IMR-90 (cell line): Measurements from ENCODE around the gene CCDC69. TPM values are rescaled to one million over a fixed set of nuclear protein-coding genes. Genes with fewer than 3 reads are reported as not detected.

Experiments used
- ATAC-seq: fragments of 200-7000 bp; cut with Tn5 transposase; 2 replicates; pipeline ENCODE4 v1.9.1; 2020; ENCODE audit warnings: low read depth, mild to moderate bottlenecking, moderate library complexity
- BruUV-seq: library from RNA; stranded (reverse); fragments of 400-500 nt; replicated peaks from 2 replicates; lab custom pipeline; 2021; lab: Mats Ljungman, UMichigan
- CTCF ChIA-PET: fragments of 300-600 bp; formaldehyde crosslinking; extraction: SDS; loops from one replicate; lab custom pipeline; 2021; ENCODE audit warnings: antibody characterized with exemption; lab: Yijun Ruan, JAX
- POLR2A ChIA-PET: fragments of 300-600 bp; sonication (Branson Sonifier 250); formaldehyde crosslinking; loops from one replicate; lab custom pipeline; 2022; ENCODE audit warnings: antibody characterized with exemption; ENCODE audit not compliant: unreplicated experiment; lab: Charles Lee
- DNase-seq: peaks from one replicate; pipeline ENCODE4 v3.0.0; 2013
- H2AFZ ChIP-seq: replicated peaks from 2 replicates; pipeline ENCODE3; 2013; ENCODE audit warnings: low read length, mild to moderate bottlenecking; ENCODE audit not compliant: poor library complexity
- H2AK5ac ChIP-seq: 2 replicates; pipeline ENCODE4 v1.6.1; 2013; ENCODE audit warnings: low read depth, low read length, inconsistent platforms
- H2AK9ac ChIP-seq: replicated peaks from 2 replicates; pipeline ENCODE3; 2013; ENCODE audit warnings: mild to moderate bottlenecking, low read depth, low read length, moderate library complexity; ENCODE audit not compliant: poor library complexity
- H2BK120ac ChIP-seq: 2 replicates; pipeline ENCODE4 v1.6.1; 2013; ENCODE audit warnings: low read depth, low read length, inconsistent platforms
- H2BK15ac ChIP-seq: 3 replicates; pipeline ENCODE4 v1.6.1; 2013; ENCODE audit warnings: low read depth, low read length, inconsistent platforms
- H2BK20ac ChIP-seq: 2 replicates; pipeline ENCODE4 v1.6.1; 2013; ENCODE audit warnings: low read depth, mild to moderate bottlenecking, inconsistent platforms, low read length, moderate library complexity
- H2BK5ac ChIP-seq: 2 replicates; pipeline ENCODE4 v1.6.1; 2013; ENCODE audit warnings: mild to moderate bottlenecking, low read depth, low read length, inconsistent platforms; ENCODE audit not compliant: poor library complexity, severe bottlenecking
- H3K14ac ChIP-seq: replicated peaks from 2 replicates; pipeline ENCODE4 v1.6.1; 2013; ENCODE audit warnings: low read depth, low read length, inconsistent platforms
- H3K18ac ChIP-seq: 2 replicates; pipeline ENCODE4 v1.6.1; 2013; ENCODE audit warnings: low read depth, low read length, control low read depth
- H3K23ac ChIP-seq: 2 replicates; pipeline ENCODE4 v1.6.1; 2013; ENCODE audit warnings: low read depth, low read length, inconsistent platforms
- H3K27ac ChIP-seq: 2 replicates; pipeline ENCODE4 v1.5.1; 2013; ENCODE audit warnings: mild to moderate bottlenecking, control low read depth, low read length; ENCODE audit not compliant: insufficient read depth
- H3K27me3 ChIP-seq: 2 replicates; pipeline ENCODE4 v1.6.1; 2013; ENCODE audit warnings: low read length; ENCODE audit not compliant: control insufficient read depth, insufficient read depth
- H3K36me3 ChIP-seq: 2 replicates; pipeline ENCODE4 v1.6.1; 2013; ENCODE audit warnings: low read length, mixed read lengths; ENCODE audit not compliant: control insufficient read depth, insufficient read depth
- H3K4ac ChIP-seq: 2 replicates; pipeline ENCODE4 v1.6.1; 2013; ENCODE audit warnings: low read depth, low read length, inconsistent platforms
- H3K4me1 ChIP-seq: 2 replicates; pipeline ENCODE4 v1.6.1; 2013; ENCODE audit warnings: low read length, mixed read lengths; ENCODE audit not compliant: control insufficient read depth, insufficient read depth
- H3K4me2 ChIP-seq: 2 replicates; pipeline ENCODE4 v1.6.1; 2013; ENCODE audit warnings: low read depth, mild to moderate bottlenecking, control low read depth, low read length, moderate library complexity
- H3K4me3 ChIP-seq: 2 replicates; pipeline ENCODE4 v1.5.1; 2013; ENCODE audit warnings: low read depth, mild to moderate bottlenecking, control low read depth, low read length, moderate library complexity; ENCODE audit not compliant: insufficient read depth
- H3K56ac ChIP-seq: 2 replicates; pipeline ENCODE4 v1.6.1; 2013; ENCODE audit warnings: low read length, inconsistent platforms; ENCODE audit not compliant: insufficient read depth; ENCODE audit errors: extremely low read depth
- H3K79me1 ChIP-seq, 2 experiments: 2 replicates each; pipeline ENCODE4 v1.6.1; 2013; ENCODE audit warnings: low read length in 2 of 2, inconsistent platforms in 1 of 2, low read depth in 1 of 2
- H3K9ac ChIP-seq: 2 replicates; pipeline ENCODE4 v1.6.1; 2013; ENCODE audit warnings: low read depth, low read length, control low read depth
- H3K9me1 ChIP-seq: 2 replicates; pipeline ENCODE4 v1.6.1; 2013; ENCODE audit warnings: low read length, inconsistent platforms; ENCODE audit not compliant: insufficient read depth
- H3K9me3 ChIP-seq: 2 replicates; pipeline ENCODE4 v1.6.1; 2013; ENCODE audit warnings: low read length; ENCODE audit not compliant: control insufficient read depth, insufficient read depth
- H4K20me1 ChIP-seq: 2 replicates; pipeline ENCODE4 v1.6.1; 2013; ENCODE audit warnings: low read length, inconsistent platforms; ENCODE audit not compliant: insufficient read depth
- H4K5ac ChIP-seq: 2 replicates; pipeline ENCODE4 v1.6.1; 2013; ENCODE audit warnings: mild to moderate bottlenecking, low read depth, low read length, control low read depth
- H4K8ac ChIP-seq, 2 experiments: 2 replicates each; pipeline ENCODE4 v1.6.1; 2013; ENCODE audit warnings: low read depth in 2 of 2, low read length in 2 of 2, control low read depth in 1 of 2, inconsistent platforms in 1 of 2
- H4K91ac ChIP-seq: 2 replicates; pipeline ENCODE4 v1.6.1; 2013; ENCODE audit warnings: low read depth, low read length, inconsistent platforms; ENCODE audit not compliant: insufficient read depth
- BHLHE40 ChIP-seq: fragments of 150-350 bp; IDR thresholded peaks from 2 replicates; pipeline ENCODE4 v1.6.1; 2016; ENCODE audit warnings: mild to moderate bottlenecking, low read depth, low read length
- CEBPB ChIP-seq: IDR thresholded peaks from 2 replicates; pipeline ENCODE4 v1.6.1; 2012; ENCODE audit warnings: low read depth, low read length, improper control_type of control experiment
- CHD1 ChIP-seq: IDR thresholded peaks from 2 replicates; pipeline ENCODE4 v1.6.1; 2012; ENCODE audit warnings: low read depth, low read length, improper control_type of control experiment
- FOS ChIP-seq: fragments of 150-350 bp; IDR thresholded peaks from 2 replicates; pipeline ENCODE4 v1.6.1; 2016; ENCODE audit warnings: low read depth, low read length
- MAFK ChIP-seq: IDR thresholded peaks from 2 replicates; pipeline ENCODE4 v1.6.1; 2012; ENCODE audit warnings: low read depth, low read length, improper control_type of control experiment
- MAZ ChIP-seq: IDR thresholded peaks from 2 replicates; pipeline ENCODE4 v1.6.1; 2012; ENCODE audit warnings: low read depth, mild to moderate bottlenecking, low read length, improper control_type of control experiment, moderate library complexity, borderline replicate concordance
- MXI1 ChIP-seq: IDR thresholded peaks from 2 replicates; pipeline ENCODE4 v1.6.1; 2012; ENCODE audit warnings: low read depth, mild to moderate bottlenecking, low read length, moderate library complexity, borderline replicate concordance
- NFE2L2 ChIP-seq: fragments of 150-350 bp; IDR thresholded peaks from 2 replicates; pipeline ENCODE4 v1.6.1; 2016; ENCODE audit warnings: low read depth, mild to moderate bottlenecking, low read length
- POLR2A ChIP-seq: IDR thresholded peaks from 2 replicates; pipeline ENCODE4 v1.6.1; 2012; ENCODE audit warnings: mild to moderate bottlenecking, low read depth, low read length
- RCOR1 ChIP-seq: IDR thresholded peaks from 2 replicates; pipeline ENCODE4 v1.6.1; 2012; ENCODE audit warnings: mild to moderate bottlenecking, low read length, improper control_type of control experiment; ENCODE audit not compliant: insufficient replicate concordance
- RFX5 ChIP-seq: IDR thresholded peaks from 2 replicates; pipeline ENCODE4 v1.8.0; 2012; ENCODE audit warnings: low read depth, mild to moderate bottlenecking, low read length, moderate library complexity
- SMC3 ChIP-seq: fragments of 150-350 bp; IDR thresholded peaks from 2 replicates; pipeline ENCODE4 v1.6.1; 2016; ENCODE audit warnings: low read depth, mild to moderate bottlenecking, antibody characterized with exemption, low read length, moderate library complexity
- USF2 ChIP-seq: fragments of 150-350 bp; IDR thresholded peaks from 2 replicates; pipeline ENCODE4 v1.6.1; 2017; ENCODE audit warnings: mild to moderate bottlenecking, antibody characterized with exemption, low read length, low read depth
- WGBS, 2 experiments: methylation state at CpG; one replicate each; pipeline versions ENCODE4 v1.1.5 to v1.1.7; 2013; ENCODE audit warnings: missing lambda C conversion rate in 2 of 2; ENCODE audit not compliant: insufficient read length in 1 of 2; ENCODE audit errors: extremely low coverage in 2 of 2; 5-methylcytosine and 5-hydroxymethylcytosine counted together
- dilution Hi-C: fragments of 300-500 bp; cut with HindIII; formaldehyde crosslinking; loops from one replicate; pipeline ENCODE4 v1.14.3; 2018; ENCODE audit warnings: low sequenced_read_pairs; ENCODE audit not compliant: unreplicated experiment
- in situ Hi-C: fragments of 300-500 bp; cut with MboI; formaldehyde crosslinking; loops from 3 replicates; pipeline ENCODE4 v1.14.3; 2019; ENCODE audit warnings: low sequenced_read_pairs, inconsistent platforms, mixed read lengths
- intact Hi-C: fragments of 100-400 bp; cut with micrococcal nuclease; formaldehyde crosslinking; loops from 2 replicates; pipeline ENCODE4 v1.10.0; 2022
- polyA plus RNA-seq, 3 experiments: library from polyadenylated mRNA; depleted of rRNA; stranded (reverse); fragments of >200 nt; gene quantifications; 2 replicates each; pipeline ENCODE4 v1.2.3, GENCODE V29; 2012; ENCODE audit warnings: low replicate concordance in 1 of 3
- total RNA-seq: library from RNA; depleted of rRNA; stranded (reverse); fragments of >200 nt; gene quantifications from 2 replicates; pipeline ENCODE4 v1.2.3, GENCODE V29; 2012
- TF ChIP-seq, protein P1 (sequence below): fragments of 150-350 bp; IDR thresholded peaks from 2 replicates; pipeline ENCODE4 v1.6.1; 2016; ENCODE audit warnings: low read depth, mild to moderate bottlenecking, low read length, moderate library complexity, borderline replicate concordance

Gene CCDC69
- total and polyA plus RNA-seq, 2 of the 4 experiments (the other 2 are of a cell fraction), result 0.36 to 0.48 TPM

GRCh38 chr5:151159649-151160373, 64.1 kb downstream of the CCDC69 start:
- Histone ChIP-seq H3K4me3 (no peak overlapping the region), H3K9ac (no peak overlapping the region), H3K36me3 (0 out of 2 replicates have a peak, but pooled peaks cover 2% of the 10 kb centered on the region), H3K9me3 (no peaks in the 10 kb centered on the region), H4K20me1 (peaks cover 15% of the 10 kb centered on the region), H3K9me1 (no peaks in the 10 kb centered on the region), H2BK20ac (no peak overlapping the region), H2AFZ (no peak overlapping the region), H3K79me1 (peaks cover 0 to 21% of the 10 kb centered on the region in 2 experiments; a peak in 2 of 4 replicates), H2BK120ac (no peak overlapping the region), H2BK5ac (no peak overlapping the region), H3K4ac (no peak overlapping the region), H2AK5ac (no peak overlapping the region), H2BK15ac (no peak overlapping the region), H4K8ac (no peak overlapping the region), H3K18ac (no peak overlapping the region), H4K91ac (no peak overlapping the region), H3K27me3 (no peaks in the 10 kb centered on the region), H3K4me1 (peaks cover 10% of the 10 kb centered on the region), H4K5ac (no peak overlapping the region), H3K23ac (no peak overlapping the region), H3K56ac (no peak overlapping the region), H2AK9ac (no peak overlapping the region), H3K14ac (no peak overlapping the region), H3K4me2 (no peak overlapping the region), H3K27ac (no peak overlapping the region)
- in situ Hi-C loops, result loop anchor here (10.0 kb wide), 1 partner anchor 365 kb away; no protein-coding TSS in a partner anchor
- ChIA-PET CTCF (no interaction called here), POLR2A (no interaction called here)
- 80% methylated on average over 1 of the region's 9 CpGs; no CpG with 5 or more reads in 1 of the 2 experiments for WGBS, 2 experiments
- dilution Hi-C loops, result no loop called here
- DNase-seq, result no peak
- no peak for TF ChIP-seq SMC3
- no peak for TF ChIP-seq RFX5
- TF ChIP-seq NFE2L2, result no peak
- TF ChIP-seq BHLHE40, result no peak
- no peak for TF ChIP-seq CEBPB
- no peak for TF ChIP-seq MAZ
- TF ChIP-seq, protein P1, sequence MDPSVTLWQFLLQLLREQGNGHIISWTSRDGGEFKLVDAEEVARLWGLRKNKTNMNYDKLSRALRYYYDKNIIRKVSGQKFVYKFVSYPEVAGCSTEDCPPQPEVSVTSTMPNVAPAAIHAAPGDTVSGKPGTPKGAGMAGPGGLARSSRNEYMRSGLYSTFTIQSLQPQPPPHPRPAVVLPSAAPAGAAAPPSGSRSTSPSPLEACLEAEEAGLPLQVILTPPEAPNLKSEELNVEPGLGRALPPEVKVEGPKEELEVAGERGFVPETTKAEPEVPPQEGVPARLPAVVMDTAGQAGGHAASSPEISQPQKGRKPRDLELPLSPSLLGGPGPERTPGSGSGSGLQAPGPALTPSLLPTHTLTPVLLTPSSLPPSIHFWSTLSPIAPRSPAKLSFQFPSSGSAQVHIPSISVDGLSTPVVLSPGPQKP, result no peak
- no peak for TF ChIP-seq RCOR1
- no peak for TF ChIP-seq MAFK
- TF ChIP-seq POLR2A, result no peak
- no peak for TF ChIP-seq MXI1
- TF ChIP-seq USF2, result no peak
- no peak for TF ChIP-seq CHD1
- no peak for TF ChIP-seq FOS
- ATAC-seq, result no peak
- no TSS peak for BruUV-seq
- intact Hi-C loops, result loop anchor here (10.0 kb wide), 1 partner anchor 595 kb away; no protein-coding TSS in a partner anchor
